Right cardiac atrium (tissue), 5 donors: ENCODE measurements around the gene GFI1B. TPM values are rescaled to one million over a fixed set of nuclear protein-coding genes. Genes with fewer than 3 reads are reported as not detected.
"Not testable (repeated sequence)": the region's sequence is repeated elsewhere in the genome, so short reads cannot be mapped to it uniquely, and the experiment has no call there.

Experiments
- ATAC-seq, 2 donors: fragments of 200-7000 bp; cut with Tn5 transposase; one replicate each; pipeline versions ENCODE4 v1.8.0 to v1.9.1; 2020; ENCODE audit warnings: moderate library complexity in 2 of 2, mild to moderate bottlenecking in 1 of 2
- DNase-seq, 3 donors: peaks; one replicate each; pipeline ENCODE4 v3.0.0-alpha.2; 2020
- H3K27ac ChIP-seq: one replicate; pipeline ENCODE4 v1.5.1; 2013; ENCODE audit warnings: mild to moderate bottlenecking, low read length, control low read depth, moderate library complexity
- H3K27me3 ChIP-seq: one replicate; pipeline ENCODE4 v1.6.1; 2013; ENCODE audit not compliant: control insufficient read depth, insufficient read depth
- H3K4me1 ChIP-seq: one replicate; pipeline ENCODE4 v1.6.1; 2013; ENCODE audit warnings: low read length; ENCODE audit not compliant: control insufficient read depth, insufficient read depth
- H3K4me3 ChIP-seq: one replicate; pipeline ENCODE4 v1.5.1; 2013; ENCODE audit warnings: low read length, control low read depth
- H3K9me3 ChIP-seq: one replicate; pipeline ENCODE4 v1.6.1; 2013; ENCODE audit warnings: low read length; ENCODE audit not compliant: control insufficient read depth
- WGBS: extraction: QIAGEN DNeasy Blood & Tissue Kit; methylation state at CpG from one replicate; pipeline ENCODE4 v1.1.7; 2013; 5-methylcytosine and 5-hydroxymethylcytosine counted together
- intact Hi-C, 4 donors: fragments of 100-400 bp; cut with DNase I; formaldehyde crosslinking; loops; one replicate each; pipeline versions ENCODE4 v1.11.0 to v1.14.0; 2022 to 2023
- polyA plus RNA-seq: library from polyadenylated mRNA; stranded (reverse); fragments of 200-250 nt; gene quantifications from one replicate; pipeline ENCODE4 v1.2.3, GENCODE V29; 2013
- total RNA-seq, 4 donors: library from RNA; stranded (reverse); fragmentation: NEBNext Ultra II Directional; extraction: Animal tissue kit (Norgen Biotek cat#: 25700); gene quantifications; one replicate each; pipeline ENCODE4 v1.2.1, GENCODE V29; 2021
- donor health status: healthy with polysubstance abuse.
- donor health status: DM: no; HTN: yes; CAD: no.
- donor health status: DM: no; HTN: no; CAD: no.
- donor health status: DM: no; HTN: yes; CAD: no; lungs with severe emphysema.
- donor health status: DM: yes; HTN: yes; CAD: no.

The GFI1B gene
- total and polyA plus RNA-seq, 5 donors: 0.16 to 0.56 (median 0.34) TPM

DNA sequence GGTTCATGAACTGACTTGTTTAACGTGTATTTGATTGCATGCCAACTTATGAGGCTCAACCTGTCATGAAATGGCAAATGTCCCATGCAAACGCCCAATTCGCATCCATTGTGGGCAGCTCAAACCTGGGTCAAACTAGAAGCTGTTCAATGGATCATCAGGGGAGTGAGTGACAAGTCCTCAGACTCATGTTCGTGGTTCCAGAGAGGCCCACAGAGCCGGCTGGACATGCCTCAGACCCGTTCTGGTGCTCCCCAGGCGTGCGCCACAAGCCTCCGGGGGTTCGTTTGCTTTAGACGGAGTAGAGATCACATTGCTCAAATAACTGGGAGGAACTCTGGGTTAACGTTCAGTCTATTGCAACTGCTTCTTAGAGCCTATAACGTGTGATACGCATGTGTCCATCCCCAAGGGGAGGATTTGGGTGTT is 15.0 kb downstream of the GFI1B start:
- 67% methylated on average over 14 of the region's 14 CpGs for WGBS
- Histone ChIP-seq H3K9me3 (no peaks in the 10 kb centered on the region), H3K4me1 (no peaks in the 10 kb centered on the region), H3K27me3 (no peaks in the 10 kb centered on the region), H3K4me3 (no peak overlapping the region), H3K27ac (no peak overlapping the region)
- ATAC-seq (no peak), DNase-seq (no peak)
- intact Hi-C loops: no loop called here

DNA sequence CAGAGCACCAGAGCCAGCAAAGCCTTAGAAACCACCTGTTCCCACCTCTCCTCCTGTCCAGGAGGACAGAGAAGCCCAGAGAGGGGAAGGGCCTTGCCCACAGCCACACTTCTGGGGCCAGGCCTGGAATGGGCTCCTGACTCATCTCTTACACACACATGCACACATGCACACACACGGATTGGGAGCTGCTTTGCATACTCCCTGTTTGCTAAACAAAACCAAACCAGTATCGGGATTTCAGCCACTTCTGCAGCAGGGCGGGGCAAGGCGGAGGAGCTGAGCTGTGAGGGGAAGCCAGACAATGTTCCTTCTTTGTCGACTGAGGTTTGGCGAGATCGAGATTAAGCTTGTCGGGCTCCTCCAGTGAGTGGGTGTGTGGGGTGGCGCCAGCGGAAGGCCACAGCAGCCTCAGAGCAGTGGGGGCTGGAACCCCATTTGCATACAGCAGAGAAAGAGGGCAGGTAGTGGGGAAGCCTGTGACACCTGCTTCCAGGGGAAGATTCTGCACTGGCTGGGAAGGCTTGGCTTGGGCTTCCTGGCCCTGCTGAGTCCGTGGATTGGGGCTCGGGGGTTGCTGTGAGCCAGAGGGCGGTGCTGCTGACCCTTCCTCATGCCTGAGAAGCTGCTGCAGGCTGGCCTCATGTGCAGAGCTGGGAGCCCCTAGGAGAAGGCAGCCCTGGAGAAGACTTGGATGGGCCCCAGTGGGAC is 16.1 kb downstream of the GFI1B start:
- intact Hi-C loops: no loop called here
- Histone ChIP-seq H3K27me3 (no peaks in the 10 kb centered on the region), H3K4me1 (no peaks in the 10 kb centered on the region), H3K27ac (no peak overlapping the region), H3K4me3 (no peak overlapping the region), H3K9me3 (no peaks in the 10 kb centered on the region)
- DNase-seq (no peak), ATAC-seq (peak in 1 of 2 donors; percentile 5)
- 33% methylated on average over 13 of the region's 13 CpGs for WGBS

DNA sequence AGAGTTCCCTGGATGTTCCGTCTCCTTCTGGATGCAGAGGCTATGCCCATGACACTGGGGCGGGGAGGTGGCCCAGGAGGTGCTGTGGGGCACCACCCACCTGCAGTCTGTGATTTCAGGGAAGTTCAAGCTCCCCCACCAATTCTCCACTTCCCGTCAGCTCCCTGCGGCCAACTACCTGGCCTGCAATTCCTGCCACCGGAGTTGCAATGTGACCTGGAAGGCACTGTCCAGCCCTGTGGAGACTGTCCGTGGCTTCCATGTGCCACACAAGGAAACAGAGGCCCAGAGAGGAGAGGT is 16.6 kb downstream of the GFI1B start:
- intact Hi-C loops: no loop called here
- H3K27me3 ChIP-seq: no peaks in the 10 kb centered on the region

DNA sequence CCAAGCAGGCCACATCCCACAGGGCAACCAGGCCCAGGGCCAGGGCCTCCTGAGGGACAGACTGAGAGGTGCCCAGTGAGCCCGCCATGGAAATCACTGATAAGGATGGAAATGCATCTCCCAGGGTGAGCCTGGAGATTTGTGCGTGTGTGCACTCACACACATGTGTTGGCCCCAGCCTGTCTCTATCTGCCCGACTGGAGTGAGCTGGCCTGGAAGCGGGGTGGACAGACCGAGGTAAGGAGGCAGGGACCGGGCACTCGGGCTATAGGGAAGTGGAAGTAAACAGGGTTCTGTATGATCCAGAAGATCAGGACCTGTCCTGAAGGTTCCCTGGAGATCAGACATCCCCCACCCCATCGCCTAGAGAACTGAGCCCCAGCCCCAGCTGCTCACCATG is 17.4 kb downstream of the GFI1B start:
- Histone ChIP-seq H3K27me3 (no peaks in the 10 kb centered on the region), H3K9me3 (no peaks in the 10 kb centered on the region), H3K4me1 (no peaks in the 10 kb centered on the region), H3K4me3 (no peak overlapping the region), H3K27ac (no peak overlapping the region)
- intact Hi-C loops: no loop called here
- DNase-seq (no peak), ATAC-seq (no peak)
- WGBS: 75% methylated on average over 8 of the region's 8 CpGs

More for the DNA sequence above, 16.6 kb downstream of the GFI1B start:
- Histone ChIP-seq H3K27ac (no peak overlapping the region), H3K4me3 (no peak overlapping the region), H3K4me1 (no peaks in the 10 kb centered on the region), H3K9me3 (no peaks in the 10 kb centered on the region)
- no peak for DNase-seq
- 93% methylated on average over 6 of the region's 6 CpGs for WGBS
- ATAC-seq: no peak

DNA sequence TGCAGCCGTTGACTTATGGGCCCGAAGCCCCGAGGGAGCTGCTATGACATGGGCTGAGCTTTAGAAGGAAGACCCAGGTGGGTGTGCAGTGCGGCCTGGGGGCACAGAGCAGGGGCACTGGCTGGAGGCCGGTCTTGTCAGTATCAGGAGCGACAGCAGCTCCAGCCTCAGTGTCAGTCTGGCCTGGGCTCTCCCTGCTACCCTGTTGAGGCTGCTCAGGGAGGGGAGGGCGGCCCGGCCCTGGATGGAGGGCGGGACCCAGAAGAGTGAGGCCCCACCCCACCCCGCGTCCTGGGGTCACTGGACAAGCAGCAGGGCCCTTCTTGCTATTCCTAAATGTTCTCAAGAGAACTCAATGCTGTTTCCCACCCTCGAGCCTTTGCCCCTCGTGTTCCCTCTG is 18.0 kb downstream of the GFI1B start:
- no peaks in the 10 kb centered on the region for H3K27me3 ChIP-seq
- peak in 1 of 2 donors; percentile 21 for ATAC-seq
- 74% methylated on average over 13 of the region's 13 CpGs for WGBS

DNA sequence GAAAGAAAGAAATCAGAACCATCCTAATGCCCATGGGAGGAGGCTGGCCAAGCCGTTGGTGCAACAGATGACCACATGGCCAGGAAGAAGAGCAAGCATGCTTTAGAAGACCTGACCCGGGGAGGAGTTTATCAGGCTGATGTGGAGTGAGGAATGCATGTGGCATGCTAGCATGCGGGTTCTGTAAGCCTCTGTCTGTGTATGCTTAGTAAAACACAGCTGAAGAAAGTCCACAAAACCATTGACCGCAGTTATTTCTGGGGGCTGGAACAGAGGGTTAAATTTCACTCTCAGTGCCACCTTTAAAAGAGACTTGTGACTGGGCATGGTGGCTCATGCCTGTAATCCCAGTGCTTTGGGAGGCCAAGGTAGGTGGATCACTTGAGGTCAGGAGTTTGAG is 19.1 kb downstream of the GFI1B start:
- no peaks in the 10 kb centered on the region for H3K9me3 ChIP-seq
- 45% methylated on average over 4 of the region's 4 CpGs for WGBS
- H3K27me3 ChIP-seq: no peaks in the 10 kb centered on the region
- no peaks in the 10 kb centered on the region for H3K4me1 ChIP-seq
- ATAC-seq: no peak
- no peak overlapping the region for H3K27ac ChIP-seq
- no peak for DNase-seq
- intact Hi-C loops: no loop called here
- H3K4me3 ChIP-seq: no peak overlapping the region

More for the DNA sequence above, 18.0 kb downstream of the GFI1B start:
- no peak for DNase-seq
- no peaks in the 10 kb centered on the region for H3K9me3 ChIP-seq
- H3K4me3 ChIP-seq: no peak overlapping the region
- no peaks in the 10 kb centered on the region for H3K4me1 ChIP-seq
- no peak overlapping the region for H3K27ac ChIP-seq
- intact Hi-C loops: no loop called here

DNA sequence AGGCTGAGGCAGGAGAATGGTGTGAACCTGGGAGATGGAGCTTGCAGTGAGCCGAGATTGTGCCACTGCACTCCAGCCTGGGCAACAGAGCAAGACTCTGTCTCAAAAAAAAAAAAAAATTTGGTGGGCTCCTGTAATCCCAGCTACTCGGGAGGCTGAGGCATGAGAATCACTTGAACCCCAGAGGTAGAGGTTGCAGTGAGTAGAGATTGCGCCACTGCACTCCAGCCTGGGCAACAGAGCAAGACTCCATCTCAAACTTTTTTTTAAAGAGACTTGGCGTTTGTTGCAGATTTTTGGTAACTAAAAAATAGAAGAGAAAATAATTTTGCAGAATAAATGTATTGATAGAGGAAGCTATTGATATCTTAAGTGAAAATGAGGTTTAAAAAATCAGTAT is 19.7 kb downstream of the GFI1B start:
- DNase-seq, H3K9me3 ChIP-seq, H3K4me1 ChIP-seq, H3K27ac ChIP-seq, H3K4me3 ChIP-seq, ATAC-seq, intact Hi-C loops, H3K27me3 ChIP-seq: not testable (repeated sequence)
- 82% methylated on average over 4 of the region's 4 CpGs for WGBS

DNA sequence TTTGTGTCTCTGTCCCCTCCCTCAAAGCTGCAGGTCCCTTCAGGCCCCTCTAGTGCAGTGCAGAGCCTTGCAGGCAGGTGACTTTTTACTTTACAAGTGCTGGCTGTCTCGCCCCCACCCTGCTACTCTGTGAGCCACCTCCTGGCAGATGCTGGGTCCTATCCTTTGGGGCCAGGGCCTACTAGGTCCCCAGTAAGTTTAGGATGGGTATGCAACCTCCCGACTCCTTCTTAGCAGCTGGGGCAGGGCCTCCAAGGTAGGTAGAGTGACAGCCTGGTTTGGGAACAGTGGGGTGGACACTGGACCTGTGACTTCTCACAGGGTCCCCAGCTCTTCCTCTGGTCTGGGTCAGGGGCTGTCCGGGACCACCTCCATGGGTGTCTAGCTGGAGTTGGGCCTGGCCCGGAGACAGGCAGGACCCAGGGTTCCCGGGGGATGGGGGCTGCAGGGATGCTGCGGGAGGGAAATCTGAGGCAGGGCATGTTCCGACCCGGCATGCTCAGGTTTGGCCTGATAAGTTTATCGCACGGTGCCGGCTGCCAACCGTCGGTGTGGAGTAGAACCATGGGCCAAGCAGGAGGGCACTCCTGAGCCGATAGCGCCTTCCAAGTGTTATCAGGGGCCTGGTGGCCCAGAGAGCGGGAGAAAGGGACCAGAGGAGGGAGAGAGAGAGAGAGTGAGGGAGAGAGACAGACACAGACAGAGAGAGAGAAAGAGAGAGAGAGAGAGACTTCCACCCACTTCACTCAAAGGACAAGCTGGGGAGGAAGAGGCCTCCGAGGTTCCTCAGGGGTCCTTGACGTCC is 20.5 kb downstream of the GFI1B start:
- no peaks in the 10 kb centered on the region for H3K9me3 ChIP-seq
- no peaks in the 10 kb centered on the region for H3K27me3 ChIP-seq
- no peak overlapping the region for H3K27ac ChIP-seq
- intact Hi-C loops: no loop called here
- no peak overlapping the region for H3K4me3 ChIP-seq
- ATAC-seq: no peak
- H3K4me1 ChIP-seq: no peaks in the 10 kb centered on the region
- WGBS: 41% methylated on average over 18 of the region's 18 CpGs
- DNase-seq: no peak

DNA sequence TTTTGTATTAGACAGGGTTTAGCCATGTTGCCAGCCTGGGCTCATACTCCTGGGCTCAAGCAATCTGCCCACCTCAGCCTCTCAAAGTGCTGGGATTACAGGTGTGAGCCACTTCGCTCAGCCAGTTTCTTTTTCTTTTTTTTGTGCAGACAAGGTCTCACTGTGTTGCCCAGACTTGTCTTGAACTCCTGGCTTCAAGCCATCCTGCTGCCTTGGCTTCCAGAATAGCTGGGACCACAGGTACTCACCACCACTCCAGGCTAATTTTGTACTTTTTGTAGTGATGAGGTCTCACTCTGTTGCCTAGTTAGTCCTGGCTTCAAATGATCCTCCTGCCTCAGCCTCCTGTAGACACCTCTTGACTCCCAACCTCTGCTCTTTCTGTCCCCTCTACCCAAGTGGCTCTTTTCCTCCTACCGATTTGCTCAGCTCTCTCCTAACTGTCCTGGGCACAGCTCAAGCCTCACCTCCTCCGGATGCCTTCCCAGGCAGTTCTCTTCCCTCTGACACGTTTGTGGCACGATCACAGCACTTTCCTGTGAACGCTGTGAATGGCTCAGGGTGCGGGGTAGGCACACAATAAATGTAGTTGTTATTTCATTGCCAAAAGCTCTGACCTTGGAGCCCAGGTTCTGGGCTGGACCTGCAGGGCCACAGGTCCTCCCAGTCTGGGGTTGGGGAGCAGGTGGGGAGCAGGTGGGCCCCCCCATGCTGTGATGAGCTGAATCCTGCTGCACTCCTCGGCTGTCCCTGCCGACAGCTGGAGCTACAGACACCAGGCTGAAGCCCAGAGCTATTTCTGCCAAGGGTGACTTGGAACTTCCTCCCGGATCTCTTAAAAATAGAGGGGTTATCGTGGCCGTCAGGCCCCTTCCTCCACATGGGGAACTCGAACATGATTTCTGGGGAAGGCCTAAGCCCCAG is 23.9 kb downstream of the GFI1B start:
- intact Hi-C loops: no loop called here

DNA sequence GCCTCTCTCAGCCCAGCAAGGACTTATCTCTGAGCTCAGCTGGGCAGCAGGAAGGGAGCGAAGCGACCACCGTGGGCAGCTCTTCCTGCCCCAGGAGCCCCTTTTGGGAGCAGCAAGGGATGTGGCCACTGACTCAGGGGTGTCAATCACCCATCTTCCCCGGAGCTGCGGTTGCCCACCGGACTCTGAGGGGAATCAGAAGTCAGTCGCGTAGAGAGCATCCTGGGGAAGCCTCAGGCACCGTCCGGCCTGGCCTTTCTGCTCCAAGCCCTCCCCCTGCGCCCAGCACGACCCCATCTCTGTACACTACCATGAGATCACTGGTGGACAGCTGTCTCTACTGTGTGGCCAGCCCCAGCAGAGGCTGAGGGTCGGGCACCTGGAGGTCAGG is 24.6 kb downstream of the GFI1B start:
- no peaks in the 10 kb centered on the region for H3K4me1 ChIP-seq
- intact Hi-C loops: no loop called here

More for the DNA sequence above, 23.9 kb downstream of the GFI1B start:
- no peak overlapping the region for H3K27ac ChIP-seq
- no peak for DNase-seq
- H3K4me1 ChIP-seq: no peaks in the 10 kb centered on the region
- no peak overlapping the region for H3K4me3 ChIP-seq
- H3K27me3 ChIP-seq: no peaks in the 10 kb centered on the region
- no peak for ATAC-seq
- no peaks in the 10 kb centered on the region for H3K9me3 ChIP-seq
- 30% methylated on average over 13 of the region's 13 CpGs for WGBS

DNA sequence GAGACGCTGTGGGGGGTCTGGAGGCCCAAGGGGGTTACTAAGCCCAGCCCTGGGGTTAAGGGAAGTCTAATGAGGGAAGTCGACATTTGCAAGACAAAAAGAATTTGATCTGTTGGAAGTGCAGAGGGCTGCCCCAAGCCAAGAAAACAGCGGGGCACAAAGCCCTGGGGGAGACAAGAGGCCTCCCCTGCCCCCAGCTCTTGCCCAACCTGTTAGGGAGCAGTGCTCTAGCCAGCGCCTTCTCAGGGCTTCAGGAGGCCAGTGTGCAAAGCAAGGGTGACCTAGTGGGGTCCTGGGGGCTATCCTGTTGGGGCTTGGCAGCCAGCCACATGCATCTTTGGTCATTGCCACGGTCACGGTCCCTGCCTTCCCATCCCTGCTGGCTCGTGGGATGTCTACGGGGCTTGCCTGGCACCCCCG is 25.2 kb downstream of the GFI1B start:
- WGBS: 50% methylated on average over 9 of the region's 9 CpGs
- Histone ChIP-seq H3K27me3 (no peaks in the 10 kb centered on the region), H3K27ac (no peak overlapping the region), H3K4me3 (no peak overlapping the region), H3K9me3 (no peaks in the 10 kb centered on the region), H3K4me1 (no peaks in the 10 kb centered on the region)
- ATAC-seq (no peak), DNase-seq (no peak)
- intact Hi-C loops: no loop called here

More for the DNA sequence above, 24.6 kb downstream of the GFI1B start:
- no peak for DNase-seq
- Histone ChIP-seq H3K9me3 (no peaks in the 10 kb centered on the region), H3K4me3 (no peak overlapping the region), H3K27ac (no peak overlapping the region), H3K27me3 (no peaks in the 10 kb centered on the region)
- WGBS: 38% methylated on average over 13 of the region's 13 CpGs
- ATAC-seq: no peak
